GM18951 (cell line): ENCODE measurements around the gene ACKR3.

Source experiments
- POLR2A ChIP-seq: IDR thresholded peaks from 4 replicates; pipeline ENCODE4 v1.6.1; 2011; ENCODE audit warnings: mild to moderate bottlenecking; ENCODE audit not compliant: insufficient read length, insufficient read depth; ENCODE audit errors: extremely low read depth
- in situ Hi-C: fragments of 300-500 bp; cut with MboI; formaldehyde crosslinking; loops from one replicate; pipeline ENCODE4 v1.12.0; 2022; ENCODE audit warnings: low sequenced_read_pairs, mixed read lengths, inconsistent platforms; ENCODE audit not compliant: unreplicated experiment

ACKR3 gene

GRCh38 chr2:236554629-236555282, 14.9 kb upstream of the ACKR3 start:
- no peak for TF ChIP-seq POLR2A
- in situ Hi-C loops, result no loop called here

- no peak for TF ChIP-seq POLR2A
- in situ Hi-C loops, result no loop called here
These were observed 14.1 kb upstream of the ACKR3 start for GRCh38 chr2:236555481-236555880.

GRCh38 chr2:236557306-236558030, 12.2 kb upstream of the ACKR3 start:
- in situ Hi-C loops, result no loop called here
- no peak for TF ChIP-seq POLR2A

- no peak for TF ChIP-seq POLR2A
These were observed 11.6 kb upstream of the ACKR3 start for GRCh38 chr2:236558036-236558435.

GRCh38 chr2:236558993-236559978, 10.3 kb upstream of the ACKR3 start:
- in situ Hi-C loops, result no loop called here
- no peak for TF ChIP-seq POLR2A

More at GRCh38 chr2:236558036-236558435, 11.6 kb upstream of the ACKR3 start:
- in situ Hi-C loops, result no loop called here

GRCh38 chr2:236561874-236562273, 7.8 kb upstream of the ACKR3 start:
- in situ Hi-C loops, result no loop called here
- no peak for TF ChIP-seq POLR2A

- TF ChIP-seq POLR2A, result no peak
- in situ Hi-C loops, result no loop called here
These were observed 7.2 kb upstream of the ACKR3 start for GRCh38 chr2:236562434-236562833.

GRCh38 chr2:236563953-236564352, 5.7 kb upstream of the ACKR3 start:
- TF ChIP-seq POLR2A, result no peak
- in situ Hi-C loops, result no loop called here

- in situ Hi-C loops, result no loop called here
- no peak for TF ChIP-seq POLR2A
These were observed 4.4 kb upstream of the ACKR3 start for GRCh38 chr2:236565212-236565611.

GRCh38 chr2:236565879-236566402, 3.7 kb upstream of the ACKR3 start:
- no peak for TF ChIP-seq POLR2A
- in situ Hi-C loops, result no loop called here

GRCh38 chr2:236566596-236566995, 3.0 kb upstream of the ACKR3 start:
- TF ChIP-seq POLR2A, result no peak
- in situ Hi-C loops, result no loop called here

- in situ Hi-C loops, result no loop called here
- TF ChIP-seq POLR2A, result no peak
These were observed 1.3 kb upstream of the ACKR3 start for GRCh38 chr2:236568068-236568921.
